Neuronal stem cell (in vitro differentiated cells): ENCODE data around the gene SRSF8.
A peak's percentile ranks its signal among the peaks of the same experiment; 100 is the strongest.

Source experiments
- DNase-seq: peaks from one replicate; pipeline ENCODE4 v3.0.0-alpha.2; 2013; ENCODE audit warnings: low spot score
- H2AFZ ChIP-seq: one replicate; pipeline ENCODE4 v1.6.1; 2013; ENCODE audit warnings: mild to moderate bottlenecking, low read length, inconsistent platforms
- H2AK5ac ChIP-seq: 2 replicates; pipeline ENCODE4 v1.6.1; 2013; ENCODE audit warnings: low read depth, mild to moderate bottlenecking, inconsistent platforms, low read length, moderate library complexity, mixed read lengths
- H2BK120ac ChIP-seq: 2 replicates; pipeline ENCODE4 v1.6.1; 2013; ENCODE audit warnings: low read depth, mild to moderate bottlenecking, inconsistent platforms, low read length, moderate library complexity, mixed read lengths
- H2BK12ac ChIP-seq: one replicate; pipeline ENCODE4 v1.6.1; 2013; ENCODE audit warnings: low read length, inconsistent platforms
- H2BK15ac ChIP-seq: 2 replicates; pipeline ENCODE4 v1.6.1; 2013; ENCODE audit warnings: mild to moderate bottlenecking, low read length, inconsistent platforms, mixed read lengths
- H2BK5ac ChIP-seq: one replicate; pipeline ENCODE4 v1.6.1; 2013; ENCODE audit warnings: inconsistent platforms, mild to moderate bottlenecking, low read length, moderate library complexity
- H3K14ac ChIP-seq: one replicate; pipeline ENCODE4 v1.6.1; 2013; ENCODE audit warnings: low read length, inconsistent platforms
- H3K18ac ChIP-seq: 2 replicates; pipeline ENCODE4 v1.6.1; 2013; ENCODE audit warnings: low read length, inconsistent platforms
- H3K23ac ChIP-seq: 2 replicates; pipeline ENCODE4 v1.6.1; 2013; ENCODE audit warnings: low read depth, mild to moderate bottlenecking, mixed read lengths, low read length, inconsistent platforms; ENCODE audit not compliant: poor library complexity
- H3K27ac ChIP-seq: replicated peaks from 3 replicates; pipeline ENCODE4 v1.5.1; 2013; ENCODE audit warnings: low read length, inconsistent platforms
- H3K27me3 ChIP-seq, 3 experiments: 2 replicates each; pipeline ENCODE4 v1.6.1; 2013; ENCODE audit warnings: low read length in 3 of 3, mild to moderate bottlenecking in 2 of 3, inconsistent platforms in 1 of 3, low read depth in 1 of 3, mixed read lengths in 1 of 3, moderate library complexity in 1 of 3; ENCODE audit not compliant: control insufficient read depth in 3 of 3, insufficient read depth in 3 of 3
- H3K36me3 ChIP-seq, 2 donors: replicated peaks in 1 of 2; 2 replicates each; pipeline ENCODE4 v1.6.1; 2013; ENCODE audit warnings: low read length in 2 of 2; ENCODE audit not compliant: control insufficient read depth in 2 of 2, insufficient read depth in 2 of 2
- H3K4ac ChIP-seq: 2 replicates; pipeline ENCODE4 v1.6.1; 2013; ENCODE audit warnings: inconsistent platforms, mild to moderate bottlenecking, low read length, moderate library complexity
- H3K4me1 ChIP-seq, 2 donors: 1 replicate in 1 of 2; 2 replicates in 1 of 2; pipeline ENCODE4 v1.6.1; 2013; ENCODE audit warnings: low read length in 2 of 2, low read depth in 1 of 2; ENCODE audit not compliant: control insufficient read depth in 2 of 2, insufficient read depth in 1 of 2
- H3K4me2 ChIP-seq: one replicate; pipeline ENCODE4 v1.6.1; 2013; ENCODE audit warnings: mild to moderate bottlenecking, low read length, inconsistent platforms; ENCODE audit not compliant: insufficient read depth, poor library complexity, severe bottlenecking
- H3K4me3 ChIP-seq, 2 donors: 2 replicates each; pipeline ENCODE4 v1.5.1; 2013; ENCODE audit warnings: low read length in 2 of 2, mild to moderate bottlenecking in 2 of 2, inconsistent platforms in 1 of 2, moderate library complexity in 1 of 2
- H3K79me1 ChIP-seq: one replicate; pipeline ENCODE4 v1.6.1; 2013; ENCODE audit warnings: low read depth, mild to moderate bottlenecking, inconsistent platforms, low read length, moderate library complexity
- H3K9ac ChIP-seq: one replicate; pipeline ENCODE4 v1.6.1; 2013; ENCODE audit warnings: mild to moderate bottlenecking, low read depth, low read length, inconsistent platforms; ENCODE audit not compliant: poor library complexity
- H3K9me3 ChIP-seq, 2 donors: replicated peaks in 1 of 2; 2 replicates each; pipeline versions ENCODE3 to v1.6.1; 2013; ENCODE audit warnings: low read length in 2 of 2, mild to moderate bottlenecking in 2 of 2, inconsistent platforms in 1 of 2, low read depth in 1 of 2, mixed read lengths in 1 of 2, moderate library complexity in 1 of 2; ENCODE audit not compliant: control insufficient read depth in 2 of 2, insufficient read depth in 1 of 2
- H4K8ac ChIP-seq: one replicate; pipeline ENCODE4 v1.6.1; 2013; ENCODE audit warnings: low read depth, mild to moderate bottlenecking, inconsistent platforms, low read length, moderate library complexity
- H4K91ac ChIP-seq: one replicate; pipeline ENCODE4 v1.6.1; 2013; ENCODE audit warnings: low read length, low read depth, mild to moderate bottlenecking, inconsistent platforms; ENCODE audit not compliant: poor library complexity
- WGBS, 2 donors: extraction: QIAGEN DNeasy Blood & Tissue Kit; methylation state at CpG; one replicate each; pipeline ENCODE4 v1.1.7; 2013; ENCODE audit warnings: missing lambda C conversion rate in 2 of 2, mixed read lengths in 1 of 2; ENCODE audit not compliant: insufficient read length in 2 of 2, insufficient replicate concordance in 1 of 2; ENCODE audit errors: extremely low coverage in 2 of 2; 5-methylcytosine and 5-hydroxymethylcytosine counted together

SRSF8 gene

DNA sequence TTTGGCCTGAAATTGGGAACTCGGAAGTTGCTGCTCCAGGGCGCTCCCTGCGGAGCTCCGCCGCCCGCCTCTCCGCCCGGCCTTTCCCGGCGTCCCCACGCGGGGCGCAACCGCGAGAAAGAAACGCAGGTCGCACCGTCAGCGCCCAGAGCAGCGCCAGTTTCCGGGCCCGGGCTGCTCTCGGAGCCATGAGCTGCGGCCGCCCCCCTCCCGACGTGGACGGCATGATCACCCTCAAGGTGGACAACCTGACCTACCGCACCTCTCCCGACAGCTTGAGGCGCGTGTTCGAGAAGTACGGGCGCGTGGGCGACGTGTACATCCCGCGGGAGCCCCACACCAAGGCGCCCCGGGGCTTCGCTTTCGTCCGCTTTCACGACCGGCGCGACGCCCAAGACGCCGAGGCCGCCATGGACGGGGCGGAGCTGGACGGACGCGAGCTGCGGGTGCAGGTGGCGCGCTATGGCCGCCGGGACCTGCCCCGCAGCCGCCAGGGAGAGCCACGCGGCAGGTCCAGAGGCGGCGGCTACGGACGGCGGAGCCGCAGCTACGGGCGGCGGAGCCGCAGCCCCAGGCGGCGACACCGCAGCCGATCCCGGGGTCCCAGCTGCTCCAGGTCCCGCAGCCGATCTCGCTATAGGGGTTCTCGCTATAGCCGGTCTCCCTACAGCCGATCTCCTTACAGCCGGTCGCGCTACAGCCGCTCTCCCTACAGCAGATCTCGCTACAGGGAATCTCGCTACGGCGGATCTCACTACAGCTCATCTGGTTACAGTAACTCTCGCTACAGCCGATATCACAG lies 521 bp downstream of the SRSF8 start:
- H2AFZ ChIP-seq, result peak overlapping the region; percentile 96
- H3K18ac ChIP-seq, result peak overlapping the region; percentile 92
- no peaks in the 10 kb centered on the region for H3K79me1 ChIP-seq
- no peak overlapping the region for H4K8ac ChIP-seq
- peak overlapping the region; percentile 74 for H3K27ac ChIP-seq
- peak overlapping the region; percentile 93 for H3K4me3 ChIP-seq
- no peak overlapping the region for H2BK12ac ChIP-seq
- H3K9ac ChIP-seq, result peak overlapping the region; percentile 82
- H3K23ac ChIP-seq, result peak overlapping the region; percentile 93
- no peak overlapping the region for H2BK120ac ChIP-seq
- H3K9me3 ChIP-seq, result no peaks in the 10 kb centered on the region
- H2AK5ac ChIP-seq, result no peak overlapping the region
- H3K4me2 ChIP-seq, result peak overlapping the region; percentile 72
- no peak overlapping the region for H3K4ac ChIP-seq
- H3K27me3 ChIP-seq, result no peaks in the 10 kb centered on the region
- H3K14ac ChIP-seq, result peak overlapping the region; percentile 90
- peak overlapping the region; percentile 77 for H2BK15ac ChIP-seq
- no peak overlapping the region for H2BK5ac ChIP-seq
- H3K36me3 ChIP-seq, result peaks cover 0 to 4% of the 10 kb centered on the region in 2 donors
- H4K91ac ChIP-seq, result no peak overlapping the region
- peak; percentile 65 for DNase-seq
- peaks cover 0 to 7% of the 10 kb centered on the region in 2 donors for H3K4me1 ChIP-seq
- no CpG with 5 or more reads among the region's 98 CpGs for WGBS, 2 donors

DNA sequence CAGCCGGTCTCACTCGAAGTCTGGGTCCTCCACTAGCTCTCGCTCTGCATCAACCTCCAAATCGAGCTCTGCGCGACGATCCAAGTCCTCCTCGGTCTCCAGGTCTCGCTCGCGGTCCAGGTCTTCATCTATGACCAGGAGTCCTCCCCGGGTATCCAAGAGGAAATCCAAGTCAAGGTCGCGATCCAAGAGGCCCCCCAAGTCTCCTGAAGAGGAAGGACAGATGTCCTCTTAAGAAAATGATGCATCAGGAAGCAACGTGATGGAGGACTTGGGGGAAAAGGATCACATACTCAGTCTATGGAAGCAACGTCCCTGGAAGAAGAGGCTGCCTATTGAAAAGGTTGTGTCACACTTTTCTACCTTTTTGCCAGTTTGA lies 1.1 kb downstream of the SRSF8 start:
- Histone ChIP-seq H3K23ac (peak overlapping the region; percentile 93), H2BK12ac (no peak overlapping the region), H2BK15ac (peak overlapping the region; percentile 77), H3K4ac (no peak overlapping the region), H3K14ac (no peak overlapping the region), H2BK5ac (no peak overlapping the region), H3K9me3 (no peaks in the 10 kb centered on the region), H3K4me3 (peak overlapping the region; percentile 93), H2AFZ (peak overlapping the region; percentile 96), H3K79me1 (no peaks in the 10 kb centered on the region), H2AK5ac (no peak overlapping the region), H4K8ac (no peak overlapping the region), H3K9ac (peak overlapping the region; percentile 82), H2BK120ac (no peak overlapping the region), H3K4me2 (peak overlapping the region; percentile 72), H4K91ac (no peak overlapping the region), H3K4me1 (peaks cover 0 to 7% of the 10 kb centered on the region in 2 donors), H3K18ac (peak overlapping the region; percentile 92), H3K36me3 (peaks cover 0 to 4% of the 10 kb centered on the region in 2 donors), H3K27me3 (no peaks in the 10 kb centered on the region), H3K27ac (peak overlapping the region; percentile 74)
- no CpG with 5 or more reads among the region's 16 CpGs for WGBS, 2 donors
- DNase-seq, result no peak

DNA sequence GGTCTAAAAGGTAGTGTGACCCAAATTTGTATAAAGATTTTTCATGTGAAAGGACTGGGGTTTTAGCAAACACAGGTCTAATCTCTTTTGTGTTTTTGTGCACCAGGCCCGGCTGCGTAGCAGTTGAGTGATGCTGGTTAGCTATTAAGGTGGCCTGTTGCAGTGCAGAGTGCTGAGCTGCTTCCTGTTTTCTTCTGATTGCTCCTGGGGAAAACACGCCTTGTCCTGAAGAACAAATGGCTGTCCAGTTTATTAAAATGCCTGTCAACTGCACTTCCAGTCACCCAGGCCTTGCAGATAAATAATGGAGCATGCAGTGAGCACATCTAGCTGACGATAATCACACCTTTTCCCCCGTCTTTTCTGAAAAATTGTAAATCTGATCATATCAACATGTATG lies 1.8 kb downstream of the SRSF8 start:
- WGBS, 2 donors, result no CpG with 5 or more reads among the region's 5 CpGs
- DNase-seq, result peak; percentile 38
- H2BK5ac ChIP-seq, result no peak overlapping the region
- no peak overlapping the region for H2BK120ac ChIP-seq
- H2BK12ac ChIP-seq, result no peak overlapping the region
- H3K18ac ChIP-seq, result no peak overlapping the region
- H3K4me1 ChIP-seq, result peaks cover 0 to 7% of the 10 kb centered on the region in 2 donors
- H3K36me3 ChIP-seq, result peaks cover 0 to 4% of the 10 kb centered on the region in 2 donors
- H3K23ac ChIP-seq, result no peak overlapping the region
- H3K9me3 ChIP-seq, result no peaks in the 10 kb centered on the region
- H3K27me3 ChIP-seq, result no peaks in the 10 kb centered on the region
- no peak overlapping the region for H2AK5ac ChIP-seq
- H3K79me1 ChIP-seq, result no peaks in the 10 kb centered on the region
- H2BK15ac ChIP-seq, result no peak overlapping the region
- H4K91ac ChIP-seq, result no peak overlapping the region
- H3K4me3 ChIP-seq, result peak overlapping the region; percentile 11 to 93
- H3K4ac ChIP-seq, result no peak overlapping the region
- no peak overlapping the region for H3K27ac ChIP-seq
- peak overlapping the region; percentile 37 for H3K4me2 ChIP-seq
- H2AFZ ChIP-seq, result peak overlapping the region; percentile 96
- no peak overlapping the region for H3K9ac ChIP-seq
- no peak overlapping the region for H4K8ac ChIP-seq
- no peak overlapping the region for H3K14ac ChIP-seq

DNA sequence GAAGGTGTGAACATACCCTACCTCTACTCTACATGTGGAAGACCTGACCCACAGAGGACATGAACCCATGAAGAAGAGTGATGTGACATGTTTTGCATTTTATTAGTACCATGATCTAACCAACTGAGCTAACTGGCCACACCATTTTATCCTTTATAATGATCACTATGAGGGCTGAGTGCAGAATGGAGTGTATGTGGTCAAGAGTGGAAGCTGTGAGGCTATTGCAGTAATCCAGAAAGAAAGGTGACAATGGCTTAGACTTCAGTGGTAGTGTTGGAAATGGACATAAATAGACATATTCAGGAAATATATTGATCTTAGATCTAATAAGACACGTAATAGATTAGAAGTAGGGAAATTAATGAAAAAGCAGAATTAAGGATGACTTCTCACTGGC lies 3.8 kb downstream of the SRSF8 start:
- no peak overlapping the region for H2BK12ac ChIP-seq
- WGBS, 2 donors, result no CpG with 5 or more reads among the region's 1 CpG

More for the DNA sequence above, 3.8 kb downstream of the SRSF8 start:
- no peak overlapping the region for H3K18ac ChIP-seq
- H2AK5ac ChIP-seq, result no peak overlapping the region
- no peak overlapping the region for H3K4ac ChIP-seq
- no peak overlapping the region for H2BK15ac ChIP-seq
- no peak overlapping the region for H4K8ac ChIP-seq
- no peak overlapping the region for H3K9ac ChIP-seq
- no peak overlapping the region for H3K14ac ChIP-seq
- no peak overlapping the region for H2BK5ac ChIP-seq
- H3K4me1 ChIP-seq, result peaks cover 0 to 6% of the 10 kb centered on the region in 2 donors
- no peak overlapping the region for H2BK120ac ChIP-seq
- DNase-seq, result no peak
- H4K91ac ChIP-seq, result no peak overlapping the region
- no peaks in the 10 kb centered on the region for H3K27me3 ChIP-seq
- H3K9me3 ChIP-seq, result no peaks in the 10 kb centered on the region
- peaks cover 0 to 4% of the 10 kb centered on the region in 2 donors for H3K36me3 ChIP-seq
- H2AFZ ChIP-seq, result no peak overlapping the region
- H3K27ac ChIP-seq, result no peak overlapping the region
- no peak overlapping the region for H3K4me3 ChIP-seq
- no peaks in the 10 kb centered on the region for H3K79me1 ChIP-seq
- H3K4me2 ChIP-seq, result no peak overlapping the region
- no peak overlapping the region for H3K23ac ChIP-seq
